HepG2 (cell line): ENCODE measurements around the gene CD8A.

ENCODE experiments used
- EZH2 ChIP-seq: conservative IDR thresholded peaks from 2 replicates; pipeline ENCODE4 v1.6.1; 2012; ENCODE audit warnings: mild to moderate bottlenecking, low read depth, low read length, moderate library complexity
- GTF2F1 ChIP-seq: fragments of 150-350 bp; IDR thresholded peaks from 2 replicates; pipeline ENCODE4 v1.6.1; 2014; ENCODE audit warnings: low read length
- HNF4G ChIP-seq, 2 experiments: sonication (generic) in 1 of 2; formaldehyde crosslinking in 1 of 2; IDR thresholded peaks; 2 replicates each; pipeline versions ENCODE4 v1.4.0 to v1.6.1; 2011 to 2020; ENCODE audit warnings: borderline replicate concordance in 2 of 2, low read depth in 2 of 2, mild to moderate bottlenecking in 2 of 2, low read length in 1 of 2, missing genetic modification reagents in 1 of 2, moderate library complexity in 1 of 2
- NONO ChIP-seq, 2 experiments: fragments of 450-650 bp in 1 of 2; sonication (generic) in 1 of 2; formaldehyde crosslinking in 1 of 2; IDR thresholded peaks in 1 of 2; conservative IDR thresholded peaks in 1 of 2; 2 replicates each; pipeline versions ENCODE4 v1.6.1 to v1.8.0; 2017 to 2022; ENCODE audit warnings: mild to moderate bottlenecking in 1 of 2, missing genetic modification reagents in 1 of 2, moderate library complexity in 1 of 2
- NPAS2 ChIP-seq: sonication (generic); formaldehyde crosslinking; IDR thresholded peaks from 2 replicates; pipeline ENCODE4 v1.8.0; 2022; ENCODE audit warnings: mild to moderate bottlenecking, missing genetic modification reagents, borderline replicate concordance
- RXRA ChIP-seq: sonication (generic); formaldehyde crosslinking; IDR thresholded peaks from 2 replicates; pipeline ENCODE4 v1.5.1; 2020; ENCODE audit warnings: missing genetic modification reagents
- SRF ChIP-seq: IDR thresholded peaks from 2 replicates; pipeline ENCODE4 v1.6.1; 2011; ENCODE audit warnings: mild to moderate bottlenecking, low read depth, low read length, moderate library complexity
- TAF1 ChIP-seq: sonication (generic); formaldehyde crosslinking; IDR thresholded peaks from 2 replicates; pipeline ENCODE4 v1.4.0; 2020; ENCODE audit warnings: missing genetic modification reagents
- TBP ChIP-seq: sonication (generic); formaldehyde crosslinking; IDR thresholded peaks from 2 replicates; pipeline ENCODE4 v1.5.0; 2020; ENCODE audit warnings: missing genetic modification reagents
- ZNF121 ChIP-seq: sonication (generic); formaldehyde crosslinking; IDR thresholded peaks from 2 replicates; pipeline ENCODE4 v1.5.0; 2020; ENCODE audit warnings: mild to moderate bottlenecking, missing genetic modification reagents
- ZNF44 ChIP-seq: sonication (generic); formaldehyde crosslinking; IDR thresholded peaks from 2 replicates; pipeline ENCODE4 v1.5.1; 2020; ENCODE audit warnings: mild to moderate bottlenecking, missing genetic modification reagents
- TF ChIP-seq, protein P1 (sequence below): sonication (generic); formaldehyde crosslinking; IDR thresholded peaks from 2 replicates; pipeline ENCODE4 v1.5.0; 2020; ENCODE audit warnings: mild to moderate bottlenecking, missing genetic modification reagents, moderate library complexity

DNA sequence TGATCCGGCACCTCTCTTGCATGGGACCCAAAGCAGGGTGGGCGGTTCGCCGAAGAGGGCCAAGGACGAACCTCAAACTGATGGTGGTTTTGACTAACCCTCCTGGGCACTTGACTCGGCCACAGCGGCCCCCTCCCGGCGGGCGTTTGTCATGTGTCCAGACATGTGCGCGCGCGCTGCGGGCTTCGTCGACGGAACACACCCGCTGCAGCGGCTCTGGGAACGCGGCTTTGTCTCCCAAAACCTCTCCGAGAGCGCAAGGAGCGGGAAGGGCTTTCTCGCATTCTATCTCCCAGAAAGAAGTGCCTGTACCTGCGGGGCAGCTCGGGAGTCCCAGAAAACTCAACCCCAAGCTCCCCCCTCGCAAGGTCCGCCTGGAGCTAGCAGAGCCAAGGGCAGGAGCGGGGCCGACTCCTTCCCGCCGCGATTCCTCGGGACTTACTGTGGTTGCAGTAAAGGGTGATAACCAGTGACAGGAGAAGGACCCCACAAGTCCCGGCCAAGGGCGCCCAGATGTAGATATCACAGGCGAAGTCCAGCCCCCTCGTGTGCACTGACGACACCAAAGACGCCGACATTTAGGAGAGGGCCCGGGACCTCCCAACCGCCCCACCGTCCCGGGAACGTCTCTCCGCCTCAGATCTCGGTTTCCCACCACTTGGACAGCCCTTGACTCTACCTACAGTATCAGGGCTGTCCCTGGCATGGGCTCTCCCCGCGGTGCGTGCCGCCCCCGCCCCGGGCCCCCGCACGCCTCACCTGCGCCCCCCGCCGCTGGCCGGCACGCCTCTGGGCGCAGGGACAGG is 1.6 kb downstream of the CD8A start:
- TF ChIP-seq, protein P1, sequence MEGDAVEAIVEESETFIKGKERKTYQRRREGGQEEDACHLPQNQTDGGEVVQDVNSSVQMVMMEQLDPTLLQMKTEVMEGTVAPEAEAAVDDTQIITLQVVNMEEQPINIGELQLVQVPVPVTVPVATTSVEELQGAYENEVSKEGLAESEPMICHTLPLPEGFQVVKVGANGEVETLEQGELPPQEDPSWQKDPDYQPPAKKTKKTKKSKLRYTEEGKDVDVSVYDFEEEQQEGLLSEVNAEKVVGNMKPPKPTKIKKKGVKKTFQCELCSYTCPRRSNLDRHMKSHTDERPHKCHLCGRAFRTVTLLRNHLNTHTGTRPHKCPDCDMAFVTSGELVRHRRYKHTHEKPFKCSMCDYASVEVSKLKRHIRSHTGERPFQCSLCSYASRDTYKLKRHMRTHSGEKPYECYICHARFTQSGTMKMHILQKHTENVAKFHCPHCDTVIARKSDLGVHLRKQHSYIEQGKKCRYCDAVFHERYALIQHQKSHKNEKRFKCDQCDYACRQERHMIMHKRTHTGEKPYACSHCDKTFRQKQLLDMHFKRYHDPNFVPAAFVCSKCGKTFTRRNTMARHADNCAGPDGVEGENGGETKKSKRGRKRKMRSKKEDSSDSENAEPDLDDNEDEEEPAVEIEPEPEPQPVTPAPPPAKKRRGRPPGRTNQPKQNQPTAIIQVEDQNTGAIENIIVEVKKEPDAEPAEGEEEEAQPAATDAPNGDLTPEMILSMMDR (CRISPR knock-in tag), result no peak
- TF ChIP-seq HNF4G (IDR thresholded peaks at IDR 0.05; ENCODE audit: borderline replicate concordance, low read depth, low read length) (no peak), HNF4G (CRISPR knock-in tag; IDR thresholded peaks at IDR 0.05; ENCODE audit: borderline replicate concordance, low read depth) (no peak), TAF1 (no peak), ZNF44 (CRISPR knock-in tag) (no peak), NONO (IDR thresholded peaks at IDR 0.05) (no peak), NONO (CRISPR knock-in tag; conservative IDR thresholded peaks at IDR 0.05) (no peak), EZH2 (no peak), ZNF121 (no peak), RXRA (no peak), GTF2F1 (no peak), TBP (CRISPR knock-in tag) (no peak), SRF (no peak), NPAS2 (CRISPR knock-in tag) (no peak)
